HepG2 (cell line): ENCODE measurements around the gene SLC1A2. TPM values are rescaled to one million over a fixed set of nuclear protein-coding genes. Genes with fewer than 3 reads are reported as not detected.

Experiments
- ATAC-seq: fragments of 200-7000 bp; cut with Tn5 transposase; 3 replicates; pipeline ENCODE4 v1.9.1; 2020; ENCODE audit warnings: mild to moderate bottlenecking, moderate library complexity
- BruUV-seq: library from RNA; stranded (reverse); fragments of 400-500 nt; replicated peaks from 2 replicates; lab custom pipeline; 2021; lab: Mats Ljungman, UMichigan
- CTCF ChIA-PET: fragments of 300-600 bp; formaldehyde crosslinking; extraction: SDS; loops from one replicate; lab custom pipeline; 2021; ENCODE audit warnings: low total read pairs, inconsistent platforms, low intra/inter-chr PET ratio; lab: Yijun Ruan, JAX
- POLR2A ChIA-PET: fragments of 350-600 bp; sonication (Branson Sonifier 250); formaldehyde crosslinking; loops from one replicate; lab custom pipeline; 2020; ENCODE audit warnings: antibody characterized with exemption, inconsistent platforms; lab: Yijun Ruan, JAX
- DNase-seq: peaks from one replicate; pipeline ENCODE4 v3.0.0-alpha.2; 2015; ENCODE audit warnings: low spot score
- FAIRE-seq: peaks from 3 replicates; lab custom pipeline; 2011; peaks lifted over from hg19 to GRCh38; lab: Jason Lieb, UNC
- H2AFZ ChIP-seq: one replicate; pipeline ENCODE4 v1.6.1; 2011; ENCODE audit warnings: low read length, inconsistent platforms
- H3K27ac ChIP-seq: fragments of 300-600 bp; 3 replicates; pipeline ENCODE4 v1.8.0; 2011; ENCODE audit warnings: mixed run types, mild to moderate bottlenecking, mixed read lengths, low read length, inconsistent platforms; ENCODE audit not compliant: insufficient read depth; ENCODE audit errors: extremely low read length
- H3K27me3 ChIP-seq, 2 experiments: fragments of 200-600 bp in 1 of 2; 2 replicates in 1 of 2; 3 replicates in 1 of 2; pipeline versions ENCODE4 v1.6.0 to v1.8.0; 2011; ENCODE audit warnings: low read length in 2 of 2, mild to moderate bottlenecking in 2 of 2, moderate library complexity in 2 of 2, inconsistent platforms in 1 of 2; ENCODE audit not compliant: insufficient read depth in 2 of 2, control insufficient read depth in 1 of 2
- H3K36me3 ChIP-seq, 2 experiments: fragments of 200-600 bp in 1 of 2; replicated peaks in 1 of 2; 2 replicates in 1 of 2; 3 replicates in 1 of 2; pipeline versions ENCODE4 v1.5.1 to v1.8.0; 2011; ENCODE audit warnings: low read length in 2 of 2, inconsistent platforms in 1 of 2; ENCODE audit not compliant: insufficient read depth in 2 of 2, control insufficient read depth in 1 of 2
- H3K4me1 ChIP-seq: 2 replicates; pipeline ENCODE4 v1.5.1; 2012; ENCODE audit warnings: low read length, inconsistent platforms; ENCODE audit not compliant: insufficient read depth
- H3K4me2 ChIP-seq: 2 replicates; pipeline ENCODE4 v1.6.0; 2011; ENCODE audit warnings: low read depth, low read length, inconsistent platforms
- H3K4me3 ChIP-seq, 3 experiments: fragments of 200-600 bp in 1 of 3; sonication (generic), shearing (Covaris generic) in 1 of 3; replicated peaks in 1 of 3; 2 replicates each; pipeline ENCODE4 v1.5.1; 2011 to 2016; ENCODE audit warnings: low read length in 3 of 3, inconsistent platforms in 2 of 3, low read depth in 2 of 3, mild to moderate bottlenecking in 2 of 3, control low read depth in 1 of 3, mixed read lengths in 1 of 3; ENCODE audit not compliant: insufficient read depth in 1 of 3
- H3K79me2 ChIP-seq: one replicate; pipeline ENCODE4 v1.6.1; 2011; ENCODE audit warnings: low read length, inconsistent platforms; ENCODE audit not compliant: insufficient read depth
- H3K9ac ChIP-seq: 2 replicates; pipeline ENCODE4 v1.6.0; 2011; ENCODE audit warnings: mild to moderate bottlenecking, low read depth, low read length, inconsistent platforms; ENCODE audit not compliant: insufficient read depth
- H3K9me3 ChIP-seq: 2 replicates; pipeline ENCODE4 v1.5.1; 2012; ENCODE audit warnings: mild to moderate bottlenecking, low read length
- H4K20me1 ChIP-seq: 2 replicates; pipeline ENCODE4 v1.6.0; 2011; ENCODE audit warnings: inconsistent platforms, mild to moderate bottlenecking, low read length, moderate library complexity; ENCODE audit not compliant: insufficient read depth
- ARHGAP35 ChIP-seq: sonication (generic); formaldehyde crosslinking; IDR thresholded peaks from 2 replicates; pipeline ENCODE4 v1.9.0; 2022; ENCODE audit warnings: mild to moderate bottlenecking, inconsistent platforms, moderate library complexity, missing genetic modification reagents, borderline replicate concordance
- EED ChIP-seq: sonication (generic); formaldehyde crosslinking; IDR thresholded peaks from 2 replicates; pipeline ENCODE4 v1.5.0; 2020; ENCODE audit warnings: mild to moderate bottlenecking, missing genetic modification reagents
- JDP2 ChIP-seq: sonication (generic); formaldehyde crosslinking; IDR thresholded peaks from 2 replicates; pipeline ENCODE4 v1.8.1; 2022; ENCODE audit warnings: missing genetic modification reagents, borderline replicate concordance
- KLF12 ChIP-seq: sonication (generic); formaldehyde crosslinking; IDR thresholded peaks from 2 replicates; pipeline ENCODE4 v1.4.0; 2020; ENCODE audit warnings: missing genetic modification reagents, borderline replicate concordance
- MEF2D ChIP-seq: sonication (generic); formaldehyde crosslinking; IDR thresholded peaks from 2 replicates; pipeline ENCODE4 v1.5.1; 2020; ENCODE audit warnings: mild to moderate bottlenecking, missing genetic modification reagents
- MTA3 ChIP-seq: sonication (generic); formaldehyde crosslinking; IDR thresholded peaks from 2 replicates; pipeline ENCODE4 v1.4.0; 2020; ENCODE audit warnings: missing genetic modification reagents
- NR3C1 ChIP-seq: sonication (generic); formaldehyde crosslinking; IDR thresholded peaks from 2 replicates; pipeline ENCODE4 v1.4.0; 2020; ENCODE audit warnings: missing genetic modification reagents
- PITX1 ChIP-seq: sonication (generic); formaldehyde crosslinking; IDR thresholded peaks from 2 replicates; pipeline ENCODE4 v1.5.1; 2020; ENCODE audit warnings: mild to moderate bottlenecking, missing genetic modification reagents
- PRMT3 ChIP-seq: sonication (generic); formaldehyde crosslinking; IDR thresholded peaks from 2 replicates; pipeline ENCODE4 v1.8.1; 2022; ENCODE audit warnings: low read depth, mild to moderate bottlenecking, moderate library complexity, missing genetic modification reagents, borderline replicate concordance
- SMAD3 ChIP-seq: sonication (generic); formaldehyde crosslinking; IDR thresholded peaks from 2 replicates; pipeline ENCODE4 v1.4.0; 2020; ENCODE audit warnings: missing genetic modification reagents
- TCF7 ChIP-seq: sonication (generic); IDR thresholded peaks from 2 replicates; pipeline ENCODE4 v1.6.1; 2016; ENCODE audit warnings: antibody characterized with exemption, low read depth
- ZNF414 ChIP-seq: sonication (generic); formaldehyde crosslinking; IDR thresholded peaks from 2 replicates; pipeline ENCODE4 v1.5.0; 2020; ENCODE audit warnings: missing genetic modification reagents
- ZNF558 ChIP-seq: sonication (generic); formaldehyde crosslinking; IDR thresholded peaks from 2 replicates; pipeline ENCODE4 v1.9.0; 2022; ENCODE audit warnings: mild to moderate bottlenecking, missing genetic modification reagents, borderline replicate concordance
- ZNF572 ChIP-seq: sonication (generic); formaldehyde crosslinking; IDR thresholded peaks from 2 replicates; pipeline ENCODE4 v1.5.1; 2020; ENCODE audit warnings: mild to moderate bottlenecking, missing genetic modification reagents
- ZNF746 ChIP-seq: sonication (generic); formaldehyde crosslinking; IDR thresholded peaks from 2 replicates; pipeline ENCODE4 v1.8.0; 2022; ENCODE audit warnings: mild to moderate bottlenecking, missing genetic modification reagents
- WGBS: methylation state at CpG from one replicate; pipeline ENCODE4 v1.1.6; 2017; ENCODE audit warnings: low lambda C conversion rate; 5-methylcytosine and 5-hydroxymethylcytosine counted together
- in situ Hi-C: cut with HindIII; loops from 2 replicates; pipeline ENCODE4 v1.10.0; 2017; ENCODE audit warnings: low pct_unique_long_range_greater_than_20kb; ENCODE audit not compliant: extremely low pct_ligation_motif_present
- intact Hi-C: fragments of 100-400 bp; cut with micrococcal nuclease; formaldehyde crosslinking; loops from one replicate; pipeline ENCODE4 v1.10.0; 2022; ENCODE audit not compliant: unreplicated experiment
- polyA plus RNA-seq, 8 experiments: library from polyadenylated mRNA; depleted of rRNA in 3 of 8; stranded (reverse) in 7 of 8; unstranded in 1 of 8; fragments of >200 nt; fragmentation: Illumina TruSeq in 4 of 8; extraction: Trizol in 4 of 8; gene quantifications; 2 replicates each; pipeline versions ENCODE4 v1.2.1 to v1.2.3, GENCODE V29; 2011 to 2016; ENCODE audit warnings: low read depth in 4 of 8, missing spikeins in 1 of 8, mixed read lengths in 1 of 8; ENCODE audit not compliant: insufficient read depth in 1 of 8
- total RNA-seq, 5 experiments: library from RNA; depleted of rRNA; stranded (reverse); fragments of >200 nt; fragmentation: Illumina TruSeq; extraction: Trizol; gene quantifications; 2 replicates each; pipeline ENCODE4 v1.2.3, GENCODE V29; 2016; ENCODE audit warnings: low read depth in 1 of 5
- TF ChIP-seq, protein P1 (sequence below): sonication (generic); formaldehyde crosslinking; IDR thresholded peaks from 2 replicates; pipeline ENCODE4 v1.8.0; 2022; ENCODE audit warnings: missing genetic modification reagents, mild to moderate bottlenecking, moderate library complexity, borderline replicate concordance

The SLC1A2 gene
- total and polyA plus RNA-seq, 2 of the 13 experiments (the other 11 are each of a cell fraction or from before 2014, with no cell fraction given): 23.2 to 43.2 TPM

DNA sequence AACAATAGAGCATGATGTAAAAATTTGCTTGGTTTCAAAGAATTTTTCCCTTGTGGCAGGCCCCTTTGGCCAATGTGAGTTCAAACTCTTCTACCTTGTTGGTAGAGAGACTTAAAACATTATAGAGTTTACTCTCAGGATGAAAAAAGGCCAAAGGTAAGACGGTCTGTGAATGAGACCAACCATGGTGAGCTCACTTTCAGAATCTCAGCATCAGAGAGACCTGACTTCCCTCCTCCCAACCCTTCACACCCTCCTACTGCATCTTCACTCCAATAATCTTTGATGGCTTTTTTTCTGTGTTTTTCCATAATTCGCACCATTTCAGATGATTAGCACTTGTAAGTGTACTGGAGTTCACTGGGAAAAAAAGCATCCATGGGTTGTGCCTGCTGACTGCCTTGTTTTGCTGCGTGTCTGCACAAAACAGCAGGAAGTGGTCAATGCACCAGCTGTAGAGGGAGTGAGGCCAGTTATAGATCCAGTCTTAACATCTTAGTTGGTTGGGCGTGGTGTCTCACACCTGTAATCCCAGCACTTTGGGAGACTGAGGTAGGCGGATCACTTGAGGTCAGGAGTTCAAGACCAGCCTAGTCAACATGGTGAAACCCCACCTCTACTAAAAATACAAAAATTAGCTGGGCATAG, 64.1 kb downstream of the SLC1A2 start:
- Histone ChIP-seq H2AFZ (no peak overlapping the region), H4K20me1 (no peaks in the 10 kb centered on the region), H3K4me2 (no peak overlapping the region), H3K27me3 (no peaks in the 10 kb centered on the region), H3K9ac (no peak overlapping the region), H3K79me2 (peaks cover 13% of the 10 kb centered on the region), H3K9me3 (no peaks in the 10 kb centered on the region), H3K27ac (no peak overlapping the region), H3K4me1 (peaks cover 47% of the 10 kb centered on the region), H3K36me3 (peaks cover 0 to 13% of the 10 kb centered on the region in 2 experiments; a peak in 2 of 5 replicates), H3K4me3 (no peak overlapping the region)
- no peak for ATAC-seq
- no peak for TF ChIP-seq MTA3 (CRISPR knock-in tag)
- no peak for TF ChIP-seq ZNF572 (CRISPR knock-in tag)
- no peak for TF ChIP-seq TCF7
- TF ChIP-seq, protein P1, sequence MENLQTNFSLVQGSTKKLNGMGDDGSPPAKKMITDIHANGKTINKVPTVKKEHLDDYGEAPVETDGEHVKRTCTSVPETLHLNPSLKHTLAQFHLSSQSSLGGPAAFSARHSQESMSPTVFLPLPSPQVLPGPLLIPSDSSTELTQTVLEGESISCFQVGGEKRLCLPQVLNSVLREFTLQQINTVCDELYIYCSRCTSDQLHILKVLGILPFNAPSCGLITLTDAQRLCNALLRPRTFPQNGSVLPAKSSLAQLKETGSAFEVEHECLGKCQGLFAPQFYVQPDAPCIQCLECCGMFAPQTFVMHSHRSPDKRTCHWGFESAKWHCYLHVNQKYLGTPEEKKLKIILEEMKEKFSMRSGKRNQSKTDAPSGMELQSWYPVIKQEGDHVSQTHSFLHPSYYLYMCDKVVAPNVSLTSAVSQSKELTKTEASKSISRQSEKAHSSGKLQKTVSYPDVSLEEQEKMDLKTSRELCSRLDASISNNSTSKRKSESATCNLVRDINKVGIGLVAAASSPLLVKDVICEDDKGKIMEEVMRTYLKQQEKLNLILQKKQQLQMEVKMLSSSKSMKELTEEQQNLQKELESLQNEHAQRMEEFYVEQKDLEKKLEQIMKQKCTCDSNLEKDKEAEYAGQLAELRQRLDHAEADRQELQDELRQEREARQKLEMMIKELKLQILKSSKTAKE (CRISPR knock-in tag): no peak
- TF ChIP-seq SMAD3 (CRISPR knock-in tag): no peak
- TF ChIP-seq PITX1 (CRISPR knock-in tag): no peak
- TF ChIP-seq MEF2D (CRISPR knock-in tag): no peak
- TF ChIP-seq NR3C1 (CRISPR knock-in tag): no peak
- TF ChIP-seq ZNF558 (CRISPR knock-in tag): no peak
- TF ChIP-seq KLF12: no peak
- TF ChIP-seq PRMT3: no peak
- TF ChIP-seq ARHGAP35 (CRISPR knock-in tag): no peak
- TF ChIP-seq ZNF746 (CRISPR knock-in tag): no peak
- no peak for TF ChIP-seq ZNF414 (CRISPR knock-in tag)
- no peak for TF ChIP-seq EED (CRISPR knock-in tag)
- TF ChIP-seq JDP2 (CRISPR knock-in tag): no peak
- WGBS: 91% methylated on average over 5 of the region's 5 CpGs
- BruUV-seq: no TSS peak
- CTCF ChIA-PET: no interaction called here
- intact Hi-C loops (no loop called here), in situ Hi-C loops (no loop called here)
- DNase-seq: no peak
- no peak for FAIRE-seq
- POLR2A ChIA-PET: interaction anchor here (0.8 kb wide), 1 partner anchor 16 kb away, joined by 3 read pairs; no protein-coding TSS in a partner anchor
